SK-N-SH (cell line): ENCODE data around the gene PODNL1. TPM values are rescaled to one million over a fixed set of nuclear protein-coding genes. Genes with fewer than 3 reads are reported as not detected.

Experiments
- CTCF ChIA-PET: fragments of 300-600, 350-600 bp; formaldehyde crosslinking; extraction: SDS; loops from one replicate; lab custom pipeline; 2021; lab: Yijun Ruan, JAX
- POLR2A ChIA-PET: fragments of 350-600 bp; sonication (Branson Sonifier 250); formaldehyde crosslinking; extraction: SDS; loops from one replicate; lab custom pipeline; 2020; ENCODE audit warnings: antibody characterized with exemption, inconsistent platforms; lab: Yijun Ruan, JAX
- DNase-seq: peaks from one replicate; pipeline ENCODE4 v3.0.0; 2012
- H2AFZ ChIP-seq: fragments of 200-600 bp; sonication (generic); 2 replicates; pipeline ENCODE4 v1.8.1; 2016; ENCODE audit warnings: antibody characterized with exemption, mild to moderate bottlenecking, low read depth
- H3F3A ChIP-seq: fragments of 200-600 bp; sonication (generic); replicated peaks from 2 replicates; pipeline ENCODE3; 2016; ENCODE audit warnings: antibody characterized with exemption, mild to moderate bottlenecking; ENCODE audit not compliant: insufficient read depth
- H3K27ac ChIP-seq, 2 experiments: fragments of 200-500 bp in 1 of 2; fragments of 200-600 bp in 1 of 2; sonication (Bioruptor generic) in 1 of 2; sonication (generic), shearing (Covaris generic) in 1 of 2; 2 replicates each; pipeline versions ENCODE4 v1.5.1 to v1.6.1; 2014 to 2016; ENCODE audit warnings: low read depth in 2 of 2, inconsistent platforms in 1 of 2, low read length in 1 of 2, mild to moderate bottlenecking in 1 of 2, mixed read lengths in 1 of 2
- H3K27me3 ChIP-seq: fragments of 200-600 bp; sonication (generic), shearing (Covaris generic); 2 replicates; pipeline ENCODE4 v1.6.1; 2016; ENCODE audit warnings: mixed run types; ENCODE audit not compliant: insufficient read depth
- H3K36me3 ChIP-seq, 2 experiments: fragments of 200-500 bp in 1 of 2; fragments of 200-600 bp in 1 of 2; sonication (Bioruptor generic) in 1 of 2; sonication (generic) in 1 of 2; replicated peaks in 1 of 2; 2 replicates each; pipeline versions ENCODE3 to v1.5.1; 2014 to 2016; ENCODE audit warnings: low read length in 1 of 2, mild to moderate bottlenecking in 1 of 2; ENCODE audit not compliant: insufficient read depth in 2 of 2, control insufficient read depth in 1 of 2
- H3K4me1 ChIP-seq, 2 experiments: fragments of 200-500 bp in 1 of 2; fragments of 200-600 bp in 1 of 2; sonication (Bioruptor generic) in 1 of 2; sonication (generic), shearing (Covaris generic) in 1 of 2; 2 replicates each; pipeline versions ENCODE4 v1.5.1 to v1.6.1; 2014 to 2016; ENCODE audit warnings: low read depth in 1 of 2, low read length in 1 of 2, mixed run types in 1 of 2; ENCODE audit not compliant: insufficient read depth in 2 of 2, control insufficient read depth in 1 of 2
- H3K4me2 ChIP-seq: fragments of 200-600 bp; sonication (generic), shearing (Covaris generic); 2 replicates; pipeline ENCODE4 v1.6.1; 2017; ENCODE audit warnings: mixed run types
- H3K4me3 ChIP-seq, 2 experiments: fragments of 200-500 bp in 1 of 2; fragments of 200-600 bp in 1 of 2; sonication (Bioruptor generic) in 1 of 2; sonication (generic), shearing (Covaris generic) in 1 of 2; 2 replicates each; pipeline versions ENCODE4 v1.5.1 to v1.8.1; 2014 to 2016; ENCODE audit warnings: low read depth in 2 of 2, inconsistent platforms in 1 of 2, low read length in 1 of 2, mild to moderate bottlenecking in 1 of 2, mixed read lengths in 1 of 2, moderate library complexity in 1 of 2
- H3K79me2 ChIP-seq: fragments of 200-600 bp; sonication (generic); 2 replicates; pipeline ENCODE4 v1.8.1; 2017; ENCODE audit warnings: mild to moderate bottlenecking; ENCODE audit not compliant: insufficient read depth
- H3K9ac ChIP-seq: fragments of 200-600 bp; sonication (generic); 2 replicates; pipeline ENCODE4 v1.6.1; 2017; ENCODE audit warnings: mixed run types
- H3K9me2 ChIP-seq: fragments of 200-600 bp; sonication (generic); 2 replicates; pipeline ENCODE4 v1.6.1; 2017; ENCODE audit warnings: mixed run types
- H3K9me3 ChIP-seq: fragments of 200-600 bp; sonication (generic); 2 replicates; pipeline ENCODE4 v1.6.1; 2017; ENCODE audit warnings: mixed run types, mild to moderate bottlenecking, moderate library complexity
- H4K20me1 ChIP-seq: fragments of 200-600 bp; sonication (generic); 2 replicates; pipeline ENCODE4 v1.6.1; 2017; ENCODE audit warnings: mild to moderate bottlenecking, mixed run types; ENCODE audit not compliant: insufficient read depth
- EP300 ChIP-seq, 2 experiments: IDR thresholded peaks; 2 replicates each; pipeline versions ENCODE4 v1.4.0 to v1.6.1; 2012; ENCODE audit warnings: borderline replicate concordance in 1 of 2, low read depth in 1 of 2, low read length in 1 of 2
- EZH2phosphoT487 ChIP-seq: fragments of 200-600 bp; sonication (generic); IDR thresholded peaks from 2 replicates; pipeline ENCODE4 v1.6.1; 2017; ENCODE audit warnings: low read depth, mixed run types, mild to moderate bottlenecking, antibody characterized with exemption, moderate library complexity, borderline replicate concordance
- FOSL2 ChIP-seq: IDR thresholded peaks from 2 replicates; pipeline ENCODE4 v1.4.0; 2012; ENCODE audit warnings: low read depth, mild to moderate bottlenecking, moderate library complexity, borderline replicate concordance
- FOXJ3 ChIP-seq: sonication (generic); formaldehyde crosslinking; IDR thresholded peaks from 2 replicates; pipeline ENCODE4 v1.5.1; 2020; ENCODE audit warnings: mild to moderate bottlenecking, missing genetic modification reagents
- FOXM1 ChIP-seq: IDR thresholded peaks from 2 replicates; pipeline ENCODE4 v1.4.0; 2012; ENCODE audit warnings: low read depth, mild to moderate bottlenecking
- GABPA ChIP-seq: IDR thresholded peaks from 2 replicates; pipeline ENCODE4 v1.4.0; 2012; ENCODE audit warnings: low read depth, mild to moderate bottlenecking
- GATA2 ChIP-seq: sonication (generic); formaldehyde crosslinking; IDR thresholded peaks from 2 replicates; pipeline ENCODE4 v1.5.0; 2020; ENCODE audit warnings: mild to moderate bottlenecking, missing genetic modification reagents
- JUND ChIP-seq: IDR thresholded peaks from 2 replicates; pipeline ENCODE4 v1.4.0; 2012
- MXI1 ChIP-seq: IDR thresholded peaks from 2 replicates; pipeline ENCODE4 v1.6.1; 2012; ENCODE audit warnings: mild to moderate bottlenecking, low read depth, low read length, improper control_type of control experiment
- NFIC ChIP-seq: IDR thresholded peaks from 2 replicates; pipeline ENCODE4 v1.4.0; 2012; ENCODE audit warnings: borderline replicate concordance
- RAD21 ChIP-seq: IDR thresholded peaks from 2 replicates; pipeline ENCODE4 v1.6.1; 2012; ENCODE audit warnings: mild to moderate bottlenecking, low read length
- RCOR1 ChIP-seq: fragments of 150-350 bp; IDR thresholded peaks from 2 replicates; pipeline ENCODE4 v1.6.1; 2017; ENCODE audit warnings: antibody characterized with exemption, low read length
- RXRA ChIP-seq: IDR thresholded peaks from 2 replicates; pipeline ENCODE4 v1.4.0; 2012; ENCODE audit warnings: low read depth, mild to moderate bottlenecking, borderline replicate concordance
- SMC3 ChIP-seq: IDR thresholded peaks from 2 replicates; pipeline ENCODE4 v1.6.1; 2012; ENCODE audit warnings: low read depth, low read length, improper control_type of control experiment
- TAF1 ChIP-seq: IDR thresholded peaks from 2 replicates; pipeline ENCODE4 v1.6.1; 2012; ENCODE audit warnings: low read depth, mild to moderate bottlenecking, low read length, moderate library complexity, borderline replicate concordance
- TEAD4 ChIP-seq: IDR thresholded peaks from 2 replicates; pipeline ENCODE4 v1.4.0; 2012; ENCODE audit warnings: mild to moderate bottlenecking, borderline replicate concordance; ENCODE audit not compliant: insufficient read depth
- YY1 ChIP-seq: IDR thresholded peaks from 2 replicates; pipeline ENCODE4 v1.4.0; 2012; ENCODE audit warnings: low read depth, mild to moderate bottlenecking
- WGBS: methylation state at CpG from one replicate; pipeline ENCODE4 v1.1.6; 2017; ENCODE audit warnings: low lambda C conversion rate; 5-methylcytosine and 5-hydroxymethylcytosine counted together
- polyA plus RNA-seq, 3 experiments: library from polyadenylated mRNA; depleted of rRNA; stranded (reverse); fragments of >200 nt; gene quantifications; 2 replicates each; pipeline ENCODE4 v1.2.3, GENCODE V29; 2012
- TF ChIP-seq, protein P1 (sequence below): fragments of 200-600 bp; sonication (generic); IDR thresholded peaks from 2 replicates; pipeline ENCODE4 v1.6.1; 2017; ENCODE audit warnings: antibody characterized with exemption, mild to moderate bottlenecking, moderate library complexity
- TF ChIP-seq, protein P2 (sequence below): IDR thresholded peaks from 2 replicates; pipeline ENCODE4 v1.6.1; 2012; ENCODE audit warnings: mild to moderate bottlenecking, low read depth, low read length, moderate library complexity
- TF ChIP-seq, protein P3 (sequence below): IDR thresholded peaks from 2 replicates; pipeline ENCODE4 v1.4.0; 2012; ENCODE audit warnings: low read depth

The PODNL1 gene
- polyA plus RNA-seq, 1 of the 3 experiments (the other 2 are of a cell fraction) = 7.5 TPM

DNA sequence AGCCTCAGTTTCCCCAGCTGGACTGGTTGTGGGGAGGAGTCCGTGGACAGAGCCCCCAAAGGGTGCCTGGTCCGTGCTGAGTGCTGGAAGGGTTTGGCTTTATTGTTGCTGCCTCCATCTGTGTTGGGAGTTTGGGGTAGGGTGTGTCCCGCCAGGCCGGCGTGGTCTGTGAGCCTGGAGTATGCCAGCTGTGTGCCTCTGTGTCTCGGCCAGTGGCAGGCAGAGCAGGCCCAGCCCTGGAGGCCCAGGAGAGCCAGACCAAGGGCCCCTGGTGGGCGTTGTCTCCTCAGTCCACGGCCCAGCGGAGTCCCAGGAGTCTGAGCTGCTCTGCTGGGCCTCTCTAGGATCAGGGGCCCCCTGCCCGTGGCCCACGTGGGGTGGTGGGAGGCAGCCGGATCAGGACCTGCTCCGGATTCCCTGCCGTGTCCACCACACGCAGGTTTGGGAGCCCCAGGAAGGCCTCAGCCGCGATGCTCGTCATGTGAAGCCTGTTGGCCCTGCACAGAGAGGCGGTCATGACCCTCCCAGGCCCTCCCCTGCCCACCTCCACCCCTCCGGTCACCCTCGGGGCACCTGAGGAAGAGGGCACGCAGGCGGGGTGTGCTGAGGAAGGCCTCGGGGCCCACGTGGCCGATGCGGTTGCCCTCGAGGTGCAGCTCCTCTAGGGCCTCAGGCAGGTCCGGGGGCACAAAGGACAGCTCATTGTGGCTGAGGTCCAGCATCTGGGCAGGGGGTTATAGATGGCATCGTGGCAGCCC is 6.6 kb downstream of the PODNL1 start:
- Histone ChIP-seq H3K4me1 (peaks cover 0 to 17% of the 10 kb centered on the region in 2 experiments; a peak in 1 of 4 replicates), H4K20me1 (no peaks in the 10 kb centered on the region), H3K9me2 (no peaks in the 10 kb centered on the region), H3K9me3 (no peaks in the 10 kb centered on the region), H3K27ac (no peak overlapping the region), H3K27me3 (no peaks in the 10 kb centered on the region), H3F3A (no peaks in the 10 kb centered on the region), H3K79me2 (no peaks in the 10 kb centered on the region), H3K4me3 (no peak overlapping the region), H3K9ac (no peak overlapping the region), H2AFZ (no peak overlapping the region), H3K36me3 (peaks cover 0 to 2% of the 10 kb centered on the region in 2 experiments), H3K4me2 (no peak overlapping the region)
- TF ChIP-seq, protein P1, sequence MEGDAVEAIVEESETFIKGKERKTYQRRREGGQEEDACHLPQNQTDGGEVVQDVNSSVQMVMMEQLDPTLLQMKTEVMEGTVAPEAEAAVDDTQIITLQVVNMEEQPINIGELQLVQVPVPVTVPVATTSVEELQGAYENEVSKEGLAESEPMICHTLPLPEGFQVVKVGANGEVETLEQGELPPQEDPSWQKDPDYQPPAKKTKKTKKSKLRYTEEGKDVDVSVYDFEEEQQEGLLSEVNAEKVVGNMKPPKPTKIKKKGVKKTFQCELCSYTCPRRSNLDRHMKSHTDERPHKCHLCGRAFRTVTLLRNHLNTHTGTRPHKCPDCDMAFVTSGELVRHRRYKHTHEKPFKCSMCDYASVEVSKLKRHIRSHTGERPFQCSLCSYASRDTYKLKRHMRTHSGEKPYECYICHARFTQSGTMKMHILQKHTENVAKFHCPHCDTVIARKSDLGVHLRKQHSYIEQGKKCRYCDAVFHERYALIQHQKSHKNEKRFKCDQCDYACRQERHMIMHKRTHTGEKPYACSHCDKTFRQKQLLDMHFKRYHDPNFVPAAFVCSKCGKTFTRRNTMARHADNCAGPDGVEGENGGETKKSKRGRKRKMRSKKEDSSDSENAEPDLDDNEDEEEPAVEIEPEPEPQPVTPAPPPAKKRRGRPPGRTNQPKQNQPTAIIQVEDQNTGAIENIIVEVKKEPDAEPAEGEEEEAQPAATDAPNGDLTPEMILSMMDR = no peak
- TF ChIP-seq RCOR1 (no peak), RAD21 (no peak), FOXM1 (no peak), MXI1 (no peak), FOXJ3 (no peak), GATA2 (CRISPR knock-in tag) (no peak), TAF1 (no peak), GABPA (no peak), EZH2phosphoT487 (no peak), FOSL2 (no peak)
- ChIA-PET CTCF (interaction anchor here (0.6 to 1.9 kb wide), 4 partner anchors 16 to 393 kb away, joined by 3 to 5 read pairs (median 4); partner anchors contain the start of gene IL27RA), POLR2A (no interaction called here)
- peak; percentile 28 for DNase-seq
- WGBS = 80% methylated on average over 3 of the region's 30 CpGs

DNA sequence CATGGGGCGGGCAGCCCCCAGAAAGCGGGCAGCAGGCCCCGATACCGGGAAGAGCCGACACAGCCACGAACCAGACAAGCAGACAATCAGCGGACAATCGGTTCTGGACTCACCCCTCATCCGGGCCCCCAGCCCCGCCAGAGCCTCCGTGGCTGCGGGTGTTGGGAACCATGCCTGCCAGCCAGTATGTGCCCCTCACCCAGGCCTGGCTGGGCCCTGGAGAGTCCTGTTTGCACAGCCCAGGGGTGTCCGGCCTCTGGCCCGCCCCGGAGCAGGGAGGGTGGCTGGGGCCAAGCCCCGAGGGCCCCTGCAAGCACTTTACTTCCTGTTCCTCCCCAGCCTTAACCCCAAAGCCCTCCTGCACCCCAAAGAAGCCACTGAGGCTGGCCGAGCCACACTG is 7.8 kb downstream of the PODNL1 start:
- 100% methylated on average over 7 of the region's 17 CpGs for WGBS
- peak; percentile 33 for DNase-seq
- H3K9me3 ChIP-seq = no peaks in the 10 kb centered on the region
- H3K4me3 ChIP-seq = no peak overlapping the region
- no peaks in the 10 kb centered on the region for H3K79me2 ChIP-seq
- H2AFZ ChIP-seq = no peak overlapping the region
- ChIA-PET CTCF (interaction anchor here (0.7 to 1.9 kb wide), 4 partner anchors 24 to 118 kb away, joined by 3 to 5 read pairs (median 3); partner anchors contain the start of gene IL27RA), POLR2A (no interaction called here)
- no peaks in the 10 kb centered on the region for H3K9me2 ChIP-seq
- peaks cover 0 to 7% of the 10 kb centered on the region in 2 experiments; a peak in 1 of 4 replicates for H3K4me1 ChIP-seq
- peaks cover 0 to 2% of the 10 kb centered on the region in 2 experiments for H3K36me3 ChIP-seq
- H3F3A ChIP-seq = no peaks in the 10 kb centered on the region
- H3K27ac ChIP-seq = no peak overlapping the region
- H3K27me3 ChIP-seq = no peaks in the 10 kb centered on the region
- no peak overlapping the region for H3K9ac ChIP-seq
- H4K20me1 ChIP-seq = no peaks in the 10 kb centered on the region
- H3K4me2 ChIP-seq = no peak overlapping the region
- TF ChIP-seq GABPA (no peak), RXRA (no peak), YY1 (no peak), TEAD4 (no peak), JUND (no peak), GATA2 (CRISPR knock-in tag) (no peak), EP300 (IDR thresholded peaks at IDR 0.05; ENCODE audit: borderline replicate concordance in 1 of 2, low read depth in 1 of 2, low read length in 1 of 2) (no peak), NFIC (no peak), SMC3 (no peak)
- TF ChIP-seq, protein P1 = no peak
- TF ChIP-seq, protein P2, sequence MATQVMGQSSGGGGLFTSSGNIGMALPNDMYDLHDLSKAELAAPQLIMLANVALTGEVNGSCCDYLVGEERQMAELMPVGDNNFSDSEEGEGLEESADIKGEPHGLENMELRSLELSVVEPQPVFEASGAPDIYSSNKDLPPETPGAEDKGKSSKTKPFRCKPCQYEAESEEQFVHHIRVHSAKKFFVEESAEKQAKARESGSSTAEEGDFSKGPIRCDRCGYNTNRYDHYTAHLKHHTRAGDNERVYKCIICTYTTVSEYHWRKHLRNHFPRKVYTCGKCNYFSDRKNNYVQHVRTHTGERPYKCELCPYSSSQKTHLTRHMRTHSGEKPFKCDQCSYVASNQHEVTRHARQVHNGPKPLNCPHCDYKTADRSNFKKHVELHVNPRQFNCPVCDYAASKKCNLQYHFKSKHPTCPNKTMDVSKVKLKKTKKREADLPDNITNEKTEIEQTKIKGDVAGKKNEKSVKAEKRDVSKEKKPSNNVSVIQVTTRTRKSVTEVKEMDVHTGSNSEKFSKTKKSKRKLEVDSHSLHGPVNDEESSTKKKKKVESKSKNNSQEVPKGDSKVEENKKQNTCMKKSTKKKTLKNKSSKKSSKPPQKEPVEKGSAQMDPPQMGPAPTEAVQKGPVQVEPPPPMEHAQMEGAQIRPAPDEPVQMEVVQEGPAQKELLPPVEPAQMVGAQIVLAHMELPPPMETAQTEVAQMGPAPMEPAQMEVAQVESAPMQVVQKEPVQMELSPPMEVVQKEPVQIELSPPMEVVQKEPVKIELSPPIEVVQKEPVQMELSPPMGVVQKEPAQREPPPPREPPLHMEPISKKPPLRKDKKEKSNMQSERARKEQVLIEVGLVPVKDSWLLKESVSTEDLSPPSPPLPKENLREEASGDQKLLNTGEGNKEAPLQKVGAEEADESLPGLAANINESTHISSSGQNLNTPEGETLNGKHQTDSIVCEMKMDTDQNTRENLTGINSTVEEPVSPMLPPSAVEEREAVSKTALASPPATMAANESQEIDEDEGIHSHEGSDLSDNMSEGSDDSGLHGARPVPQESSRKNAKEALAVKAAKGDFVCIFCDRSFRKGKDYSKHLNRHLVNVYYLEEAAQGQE = no peak
- TF ChIP-seq, protein P3, sequence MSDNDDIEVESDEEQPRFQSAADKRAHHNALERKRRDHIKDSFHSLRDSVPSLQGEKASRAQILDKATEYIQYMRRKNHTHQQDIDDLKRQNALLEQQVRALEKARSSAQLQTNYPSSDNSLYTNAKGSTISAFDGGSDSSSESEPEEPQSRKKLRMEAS = no peak
